Left forelimb (tissue), 1 donor: Measurements from ENCODE around the gene ZFP57.

ENCODE experiments used
- DNase-seq: peaks from one replicate; pipeline ENCODE4 v3.0.0-alpha.2; 2018; ENCODE audit warnings: low spot score

The ZFP57 gene

GRCh38 chr6:29625337-29625930 is 55.5 kb downstream of the ZFP57 start:
- DNase-seq: no peak

- no peak for DNase-seq
Observed at GRCh38 chr6:29624520-29624961, 56.4 kb downstream of the ZFP57 start.
